CD4-positive, alpha-beta T cell treated with Interleukin-1 beta for 1 hour (primary cell): Measurements from ENCODE around the gene FOXO6.

Source experiments
- DNase-seq, 2 donors: peaks; one replicate each; pipeline ENCODE4 v3.0.0-alpha.2; 2020 to 2022

The FOXO6 gene

DNA sequence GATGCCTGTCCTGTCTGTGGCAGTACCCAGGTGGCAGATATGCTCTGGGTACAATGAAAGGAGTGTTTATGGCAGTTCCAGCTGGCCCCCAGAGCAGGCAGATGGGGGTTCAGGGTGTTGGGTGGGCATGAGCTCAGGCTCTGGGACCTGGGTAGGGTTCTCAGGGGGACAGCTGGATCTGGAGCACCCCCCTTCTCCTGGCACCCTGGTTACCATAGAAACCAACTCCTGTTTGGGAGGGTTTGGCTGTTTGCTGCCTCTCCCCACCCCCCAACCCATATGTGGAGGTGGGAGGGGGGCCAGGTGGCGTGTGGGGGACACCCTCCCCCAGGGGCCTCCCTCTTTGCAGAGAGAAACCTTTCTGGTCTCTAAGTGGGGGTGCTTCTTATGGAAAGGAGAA is 7.1 kb downstream of the FOXO6 start:
- DNase-seq: no peak

DNA sequence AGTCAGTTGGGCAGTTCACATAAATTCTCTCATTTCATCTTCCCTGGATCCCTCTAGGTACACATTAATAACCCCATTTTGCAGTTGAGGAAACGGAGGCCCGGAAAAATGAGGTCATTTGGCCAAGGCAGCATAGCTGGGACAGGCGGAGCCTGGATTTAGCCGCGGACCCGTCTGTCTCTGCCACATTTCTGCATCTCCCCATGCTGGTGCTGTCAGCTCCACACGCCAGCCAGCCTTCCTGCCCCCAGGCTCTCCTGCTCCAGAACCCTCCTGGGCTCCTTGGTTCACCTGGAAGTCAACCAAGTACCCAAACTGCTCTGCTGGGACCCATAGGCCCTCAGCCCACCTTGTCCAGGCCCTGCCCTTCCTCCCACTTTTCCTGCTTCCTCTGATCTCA is 7.6 kb downstream of the FOXO6 start:
- no peak for DNase-seq

DNA sequence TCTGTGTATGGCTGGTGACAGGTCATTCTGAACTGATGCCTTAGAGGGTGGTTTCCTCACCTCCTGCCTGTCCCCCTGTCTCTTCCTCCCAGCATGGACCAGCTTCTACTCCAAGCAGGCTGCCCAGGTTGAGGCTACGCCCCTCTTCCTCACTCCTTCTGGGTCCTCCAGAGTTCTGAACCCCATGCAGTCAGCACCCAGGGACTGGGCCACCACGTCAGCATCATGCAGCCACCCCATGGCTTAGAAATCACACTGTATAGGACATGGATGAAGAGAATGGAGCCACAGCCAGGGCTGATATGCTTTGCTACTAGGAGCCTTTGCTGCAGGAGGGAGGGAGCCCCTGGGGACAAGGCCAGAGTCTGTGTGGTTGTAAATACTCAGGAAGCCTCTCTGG is 8.3 kb downstream of the FOXO6 start:
- DNase-seq: no peak

DNA sequence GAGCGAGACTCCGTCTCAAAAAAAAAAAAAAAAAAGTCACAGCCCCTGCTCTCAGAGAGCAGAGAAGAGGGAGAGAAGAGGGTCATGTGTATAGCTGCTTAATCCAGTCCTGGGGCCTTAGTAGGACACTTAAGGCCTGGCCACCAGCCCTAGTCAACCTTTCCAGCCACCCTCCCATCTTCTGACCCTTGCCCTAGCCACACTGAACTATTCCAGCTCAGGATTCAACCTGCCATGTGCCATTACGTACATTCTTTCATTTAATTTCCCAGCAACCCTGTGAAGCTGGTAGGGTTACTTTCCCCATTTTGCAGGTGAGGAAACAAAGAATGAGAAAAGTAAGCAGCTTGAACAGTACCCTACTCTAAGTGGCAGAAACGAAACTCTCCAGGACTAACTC is 9.0 kb downstream of the FOXO6 start:
- DNase-seq: no peak

DNA sequence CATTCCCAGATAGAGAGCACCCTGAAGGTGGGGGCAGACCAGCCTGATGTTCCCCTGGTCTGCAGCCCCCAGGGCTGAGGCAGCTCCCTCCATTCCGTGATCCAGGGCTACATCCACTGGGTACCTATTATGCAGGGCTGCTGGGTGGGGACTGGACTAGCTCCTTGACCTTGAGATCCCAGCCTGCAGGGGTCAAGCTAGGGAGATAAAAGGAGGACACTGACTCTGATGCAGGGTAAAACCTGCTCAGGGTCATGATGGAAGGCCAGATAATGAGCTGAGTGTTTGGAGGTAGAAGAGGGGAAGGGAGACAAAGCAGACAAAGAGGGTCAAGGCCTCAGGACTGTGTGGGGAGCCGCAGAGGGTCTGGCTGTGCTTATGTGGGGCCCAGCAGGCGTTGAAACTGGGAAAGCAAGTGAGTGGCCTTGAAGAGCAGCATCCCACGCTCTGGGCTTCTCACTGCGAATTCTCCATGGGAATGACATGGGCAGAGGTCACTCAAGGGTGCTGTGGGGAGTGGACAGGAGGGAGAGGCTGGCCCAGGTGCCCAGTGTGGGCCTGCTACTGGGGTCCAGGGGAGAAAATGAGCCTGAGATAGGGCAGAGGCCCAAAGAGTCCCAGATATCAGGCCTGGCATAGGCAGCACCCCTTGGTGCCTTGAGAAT is 9.7 kb downstream of the FOXO6 start:
- no peak for DNase-seq

DNA sequence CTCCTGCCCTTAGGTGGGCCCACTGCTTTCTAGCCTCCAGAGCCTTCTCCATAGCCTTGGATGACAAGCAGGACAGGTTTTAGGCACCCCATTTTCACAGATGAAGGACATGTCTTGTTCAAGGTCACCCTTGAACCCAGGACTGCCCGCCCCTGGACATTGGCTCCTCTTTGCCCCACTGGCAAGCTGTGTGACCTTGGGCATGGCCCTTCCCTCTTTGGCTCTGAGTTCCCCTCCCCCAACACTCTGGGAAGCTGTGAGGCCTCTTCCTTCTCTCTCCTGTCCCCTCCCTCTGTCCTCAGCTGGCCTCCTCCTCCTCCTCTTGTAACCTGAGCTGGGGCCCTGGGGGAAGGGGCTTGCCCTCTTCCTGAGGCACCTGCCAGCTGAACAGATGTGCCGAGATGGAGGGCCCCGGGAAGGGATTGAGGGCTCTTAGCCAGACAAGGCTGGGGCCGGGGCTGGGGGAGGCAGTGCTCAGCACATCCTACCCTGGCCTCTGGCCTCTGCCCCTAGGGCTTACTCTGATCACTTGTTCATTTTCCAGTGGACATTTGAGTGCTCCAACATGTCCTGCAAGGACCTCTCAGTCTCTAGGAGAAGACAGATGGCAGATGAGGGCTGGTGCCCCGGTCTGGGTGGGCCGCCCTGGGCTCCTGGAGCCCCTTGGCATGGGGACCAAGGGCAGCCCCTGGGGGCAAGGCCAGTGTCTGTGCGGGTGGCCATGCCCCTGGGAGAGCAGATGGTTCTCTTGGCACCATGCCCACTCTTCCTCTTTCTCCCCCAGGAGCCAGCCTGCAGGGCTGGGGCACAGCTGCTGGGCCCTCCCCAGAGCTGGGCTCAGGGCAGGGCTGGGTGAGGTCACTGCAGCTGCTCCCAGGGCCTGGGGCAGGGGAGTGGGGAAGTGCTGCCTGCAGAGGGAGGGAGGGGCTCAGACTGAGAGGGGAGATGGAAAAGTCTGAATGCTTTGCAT is 10.7 kb downstream of the FOXO6 start:
- no peak for DNase-seq

DNA sequence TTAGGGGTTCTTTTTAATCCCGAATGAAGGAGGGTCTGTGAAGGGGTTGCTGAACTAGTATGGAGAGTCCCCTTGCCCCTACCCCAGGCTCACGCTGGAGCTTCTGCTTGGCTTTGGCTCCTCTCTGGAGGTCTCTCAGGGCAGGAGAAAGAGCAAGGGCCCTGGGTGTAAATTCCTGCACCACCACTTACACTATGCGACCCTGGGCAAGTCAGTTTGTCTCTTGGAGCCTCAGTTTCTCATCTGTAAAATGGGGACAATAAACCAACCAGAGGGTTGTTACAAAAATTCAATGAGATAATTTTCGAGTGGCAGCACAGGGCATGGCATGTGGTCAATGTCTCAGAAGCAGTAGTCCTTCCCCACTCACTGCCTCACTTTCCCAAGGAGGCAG is 11.4 kb downstream of the FOXO6 start:
- no peak for DNase-seq

DNA sequence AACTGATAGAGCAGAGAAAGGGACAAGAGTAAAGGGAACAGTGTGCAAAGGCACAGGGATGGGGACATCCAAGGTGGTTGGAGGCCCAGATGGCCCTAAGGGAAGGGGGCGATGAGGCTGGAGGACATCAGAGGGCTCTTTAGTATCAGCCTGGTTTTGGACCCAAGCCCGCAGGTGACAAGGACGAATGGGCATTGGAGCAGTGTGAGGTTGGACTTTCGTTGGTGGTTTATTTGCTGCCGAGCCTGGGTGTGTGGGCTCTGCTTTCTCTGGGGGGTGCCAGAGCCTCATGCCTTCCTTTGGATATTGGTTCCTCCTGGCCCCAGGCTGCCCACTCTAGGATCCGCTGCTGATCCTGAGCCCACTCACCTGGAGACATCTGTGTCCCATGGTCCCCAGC is 12.1 kb downstream of the FOXO6 start:
- DNase-seq: no peak

DNA sequence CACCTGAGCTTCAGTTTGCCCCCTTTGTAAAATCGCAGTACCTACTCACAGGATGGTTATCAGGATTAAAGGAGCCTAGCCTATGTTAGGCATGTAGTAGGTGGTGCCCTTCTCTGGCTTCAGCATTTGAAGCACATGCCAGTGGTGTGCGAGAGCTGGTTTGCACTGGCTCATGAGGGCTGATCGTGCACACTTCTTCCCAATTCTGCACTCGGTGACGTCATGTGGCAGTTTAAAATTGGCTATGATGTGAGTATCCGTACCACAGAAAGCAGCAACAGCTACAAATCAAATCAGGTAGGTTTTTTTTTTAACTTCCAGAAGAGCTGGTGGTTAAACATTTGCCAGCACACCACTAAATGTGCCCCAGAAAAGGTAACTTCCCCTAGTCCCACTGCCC is 13.5 kb downstream of the FOXO6 start:
- no peak for DNase-seq

DNA sequence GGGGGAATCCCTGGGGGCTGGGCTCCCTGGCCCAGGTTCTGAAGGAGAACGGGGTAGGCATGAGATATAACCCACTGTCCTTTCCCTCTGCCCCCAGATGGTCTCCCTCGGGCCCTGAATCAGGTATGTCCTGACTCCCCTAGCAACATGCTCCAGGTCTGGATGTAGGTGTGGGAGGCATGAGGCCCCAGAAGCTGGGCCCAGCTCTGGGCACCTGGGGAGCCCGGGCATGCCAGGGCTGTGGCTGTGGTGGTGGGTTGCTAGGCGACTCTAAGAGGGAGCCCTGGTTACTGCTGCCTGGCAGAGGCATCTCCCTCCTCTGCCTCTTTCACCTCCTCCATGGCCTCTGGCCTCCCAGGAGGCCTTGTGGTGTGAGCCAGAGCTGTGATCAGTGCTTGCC is 16.2 kb downstream of the FOXO6 start:
- DNase-seq: no peak

DNA sequence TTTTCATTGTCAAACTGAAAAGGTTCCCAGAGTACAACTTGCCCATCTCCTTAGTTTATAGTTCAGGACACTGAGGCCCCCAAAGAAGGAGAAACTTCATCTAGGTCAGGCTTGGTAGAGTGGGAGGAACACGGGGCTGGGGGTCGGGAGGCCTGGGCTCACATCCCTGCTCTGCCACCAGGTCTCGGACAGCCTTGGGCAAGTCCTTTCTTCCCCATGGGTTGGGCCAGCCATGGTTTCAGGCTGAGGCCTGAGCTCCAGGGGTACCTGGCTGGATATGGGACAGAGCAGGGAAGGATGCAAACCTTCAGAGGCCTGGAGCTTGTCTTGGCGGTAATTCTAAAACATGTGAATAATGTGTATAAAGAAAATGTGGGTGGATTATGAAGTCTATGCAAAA is 17.0 kb downstream of the FOXO6 start:
- DNase-seq: no peak

DNA sequence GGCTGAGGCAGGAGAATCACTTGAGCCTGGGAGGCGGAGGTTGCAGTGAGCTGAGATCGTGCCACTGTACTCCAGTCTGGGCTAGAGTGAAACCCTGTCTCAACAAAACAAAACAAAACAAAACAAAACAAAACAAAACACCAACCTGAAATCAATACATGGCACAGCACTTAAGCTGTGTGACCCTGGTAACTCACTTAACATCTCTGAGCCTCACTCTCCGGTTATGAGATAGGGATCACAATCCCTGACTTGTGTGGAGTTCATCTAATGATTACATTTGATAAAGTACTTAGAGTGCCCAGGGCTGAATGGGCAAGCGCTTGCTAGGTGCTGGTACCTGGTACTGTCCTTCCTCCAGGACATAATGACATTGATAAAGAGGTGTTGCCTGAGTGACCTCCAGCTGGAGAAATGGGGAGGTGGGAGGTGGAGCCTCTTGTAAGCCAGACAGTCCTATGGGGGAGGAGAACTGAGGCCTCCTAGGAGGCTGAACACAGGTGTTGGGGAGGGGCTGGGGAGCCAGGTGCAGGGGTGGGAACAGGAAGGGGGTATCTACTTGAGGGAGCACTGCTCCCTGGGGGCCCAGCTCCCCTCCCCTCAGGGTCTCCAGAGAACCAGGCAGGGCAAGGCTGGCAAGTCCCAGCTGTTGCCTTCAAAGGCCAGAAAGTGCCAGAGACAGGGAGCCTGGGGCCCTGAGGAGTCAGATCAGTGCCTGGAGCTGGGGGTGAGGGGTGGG is 17.9 kb downstream of the FOXO6 start:
- no peak for DNase-seq

DNA sequence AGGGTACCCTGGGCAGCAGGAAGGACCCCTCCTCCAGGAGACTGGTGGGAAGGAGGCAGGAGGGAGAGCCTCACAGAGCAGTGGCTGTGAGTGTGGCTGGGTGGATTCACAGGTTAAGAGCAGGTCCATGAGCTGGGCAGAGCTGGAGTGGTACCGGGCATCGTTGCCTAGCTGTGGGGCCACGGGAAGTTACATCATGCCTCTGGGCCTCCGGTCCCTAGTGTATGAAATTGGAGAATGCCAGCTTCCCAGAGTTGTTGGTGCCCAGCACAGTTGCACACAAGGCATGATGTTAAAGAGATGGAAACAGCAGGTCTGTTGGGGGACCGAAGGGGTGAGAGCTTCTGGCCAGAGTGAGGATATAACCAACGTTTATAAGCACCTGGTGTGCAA is 18.5 kb downstream of the FOXO6 start:
- no peak for DNase-seq

DNA sequence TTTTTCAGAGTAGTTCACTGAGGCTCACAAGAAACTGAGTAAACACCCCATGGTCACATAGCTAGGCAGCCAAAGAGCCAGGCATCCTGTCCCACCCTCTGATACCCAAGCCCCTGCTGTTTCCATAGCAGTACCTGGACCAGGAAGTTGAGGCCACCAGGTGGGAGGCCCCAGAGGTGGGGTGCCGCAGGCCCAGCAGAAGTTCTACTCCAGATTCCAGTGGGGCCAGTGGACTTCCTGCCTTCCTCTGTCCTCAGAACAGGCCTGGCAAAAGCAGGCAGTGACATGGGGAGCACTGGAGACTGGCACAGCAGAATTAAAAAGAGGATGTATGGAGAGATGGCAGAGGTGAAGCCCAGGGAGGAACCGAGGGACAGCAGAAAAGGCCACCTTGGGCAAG is 19.0 kb downstream of the FOXO6 start:
- DNase-seq: no peak

DNA sequence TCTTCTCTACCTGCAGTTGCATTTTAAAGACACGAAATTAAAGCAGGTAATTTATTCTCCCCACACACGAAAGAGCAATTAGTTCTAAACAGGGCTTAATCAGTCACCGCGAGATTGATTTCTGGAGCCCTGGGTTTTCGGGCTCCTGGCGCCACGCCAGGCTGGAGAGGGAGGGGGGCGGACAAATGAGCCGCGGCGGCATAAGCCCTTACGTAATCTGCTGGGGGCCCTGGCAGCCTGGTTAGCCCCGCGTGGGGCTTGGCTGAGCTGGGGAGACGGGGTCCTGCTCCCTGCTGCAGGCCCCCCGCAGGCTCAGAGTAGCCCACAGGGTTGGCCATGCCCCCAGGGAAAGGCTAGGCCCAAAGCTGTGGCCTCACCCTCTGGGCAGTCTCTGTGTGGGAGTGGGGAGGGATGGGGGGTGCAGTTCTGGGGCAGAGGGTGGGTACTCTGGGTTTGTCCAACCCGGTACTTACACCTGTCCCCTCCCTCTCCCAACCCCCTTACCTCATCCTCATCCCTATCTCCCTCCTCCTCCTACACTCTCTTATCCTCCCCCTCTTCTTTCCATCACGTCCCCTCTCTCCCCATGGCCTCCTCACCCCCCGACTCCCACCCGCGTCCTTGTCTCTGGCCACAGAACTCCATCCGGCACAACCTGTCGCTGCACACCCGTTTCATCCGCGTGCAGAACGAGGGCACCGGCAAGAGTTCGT is 19.9 kb downstream of the FOXO6 start:
- DNase-seq: peak in 1 of 2 donors; percentile 23

DNA sequence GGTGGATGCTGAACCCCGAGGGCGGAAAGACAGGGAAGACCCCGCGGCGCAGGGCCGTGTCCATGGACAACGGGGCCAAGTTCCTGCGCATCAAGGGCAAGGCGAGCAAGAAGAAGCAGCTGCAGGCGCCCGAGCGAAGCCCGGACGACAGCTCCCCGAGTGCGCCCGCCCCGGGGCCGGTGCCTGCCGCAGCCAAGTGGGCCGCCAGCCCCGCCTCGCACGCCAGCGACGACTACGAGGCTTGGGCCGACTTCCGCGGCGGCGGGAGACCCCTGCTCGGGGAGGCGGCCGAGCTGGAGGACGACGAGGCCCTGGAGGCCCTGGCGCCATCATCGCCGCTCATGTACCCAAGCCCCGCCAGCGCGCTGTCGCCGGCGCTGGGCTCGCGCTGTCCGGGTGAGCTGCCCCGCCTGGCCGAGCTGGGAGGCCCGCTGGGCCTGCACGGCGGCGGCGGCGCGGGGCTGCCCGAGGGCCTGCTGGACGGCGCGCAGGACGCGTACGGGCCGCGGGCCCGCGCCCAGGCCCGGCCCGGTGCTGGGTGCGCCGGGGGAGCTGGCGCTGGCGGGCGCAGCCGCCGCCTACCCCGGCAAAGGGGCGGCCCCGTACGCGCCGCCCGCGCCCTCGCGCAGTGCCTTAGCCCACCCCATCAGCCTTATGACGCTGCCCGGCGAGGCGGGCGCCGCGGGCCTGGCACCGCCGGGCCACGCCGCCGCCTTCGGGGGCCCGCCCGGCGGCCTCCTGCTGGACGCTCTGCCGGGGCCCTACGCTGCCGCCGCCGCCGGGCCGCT is 20.7 kb downstream of the FOXO6 start:
- DNase-seq: peak; percentile 34 to 39

DNA sequence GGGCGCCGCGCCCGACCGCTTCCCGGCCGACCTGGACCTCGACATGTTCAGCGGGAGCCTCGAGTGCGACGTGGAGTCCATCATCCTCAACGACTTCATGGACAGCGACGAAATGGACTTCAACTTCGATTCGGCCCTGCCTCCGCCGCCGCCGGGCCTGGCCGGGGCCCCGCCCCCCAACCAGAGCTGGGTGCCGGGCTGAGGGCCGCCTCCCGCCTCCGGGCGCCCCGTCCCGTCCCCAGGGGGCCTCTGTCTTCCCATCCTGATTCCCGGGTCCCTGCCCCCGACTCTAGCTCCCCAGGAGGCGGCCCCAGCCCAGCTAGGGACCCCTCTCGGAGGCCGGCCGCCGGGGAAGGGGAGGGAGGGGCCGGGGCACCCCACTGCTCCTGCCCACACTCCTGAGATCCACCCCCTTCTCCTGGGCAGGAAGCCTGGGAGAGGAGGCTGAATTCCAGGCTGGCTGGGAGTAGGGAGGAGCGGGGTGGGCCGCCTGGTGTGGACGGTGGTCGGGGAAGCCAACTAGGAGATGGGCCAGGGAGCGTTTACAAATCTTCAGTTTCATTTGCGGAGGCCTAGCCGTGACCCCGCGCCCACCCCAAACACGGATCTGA is 21.4 kb downstream of the FOXO6 start:
- DNase-seq: no peak

DNA sequence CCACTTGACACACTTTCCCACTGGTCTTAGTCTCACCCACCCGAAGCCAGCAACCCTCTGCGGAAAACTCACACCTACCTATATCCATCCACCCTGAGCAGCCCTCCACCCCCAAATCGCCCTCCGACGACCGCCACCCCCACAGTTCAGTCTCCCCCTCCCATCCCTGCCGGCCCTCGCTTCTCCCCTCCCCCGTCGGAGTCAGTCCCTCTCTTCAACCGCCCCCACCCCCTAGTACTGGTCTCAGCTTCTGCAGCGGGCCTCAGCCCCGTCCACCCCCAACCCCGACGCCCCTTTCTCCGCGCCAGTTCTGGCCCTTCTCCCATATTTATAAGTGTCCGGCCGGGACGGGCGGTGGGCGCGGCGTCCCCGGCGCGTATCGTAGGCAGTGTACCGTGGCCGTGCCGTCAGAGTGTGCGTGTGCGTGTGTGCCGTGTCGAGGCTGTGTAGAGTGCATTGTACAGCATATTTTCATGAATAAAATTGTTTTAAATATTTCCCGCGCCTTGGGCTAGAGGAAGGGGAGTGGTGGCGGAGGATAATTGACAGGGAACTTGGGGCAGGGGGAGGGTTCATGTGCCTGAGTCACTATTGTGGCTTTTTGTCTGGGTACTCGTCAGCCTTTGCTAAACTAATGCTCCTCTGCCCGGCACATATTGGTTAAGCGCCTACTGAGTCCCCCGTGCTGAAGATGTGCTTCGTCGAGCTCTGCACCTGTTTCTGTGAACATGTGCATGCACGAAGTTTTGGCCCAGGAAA is 22.0 kb downstream of the FOXO6 start:
- peak in 1 of 2 donors; percentile 39 for DNase-seq

DNA sequence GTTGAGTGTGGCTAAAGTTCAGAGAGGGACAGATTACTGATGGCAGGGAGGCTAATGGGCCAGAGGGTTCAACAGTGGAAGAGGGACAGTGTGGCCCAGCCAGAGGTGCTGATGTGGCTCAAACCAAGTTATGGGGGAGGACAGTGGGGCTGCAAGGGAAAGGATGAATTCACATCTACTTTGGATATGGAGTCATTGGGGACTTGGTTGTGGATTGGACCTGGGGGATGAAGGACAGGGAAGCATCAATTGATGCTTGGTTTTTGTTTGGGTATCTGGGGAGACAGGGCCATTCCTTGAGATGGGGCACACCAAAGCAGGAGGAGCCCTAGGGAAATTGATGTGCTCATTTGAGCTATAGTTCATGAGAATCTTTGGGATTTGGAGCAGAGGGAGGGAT is 23.3 kb downstream of the FOXO6 start:
- no peak for DNase-seq

DNA sequence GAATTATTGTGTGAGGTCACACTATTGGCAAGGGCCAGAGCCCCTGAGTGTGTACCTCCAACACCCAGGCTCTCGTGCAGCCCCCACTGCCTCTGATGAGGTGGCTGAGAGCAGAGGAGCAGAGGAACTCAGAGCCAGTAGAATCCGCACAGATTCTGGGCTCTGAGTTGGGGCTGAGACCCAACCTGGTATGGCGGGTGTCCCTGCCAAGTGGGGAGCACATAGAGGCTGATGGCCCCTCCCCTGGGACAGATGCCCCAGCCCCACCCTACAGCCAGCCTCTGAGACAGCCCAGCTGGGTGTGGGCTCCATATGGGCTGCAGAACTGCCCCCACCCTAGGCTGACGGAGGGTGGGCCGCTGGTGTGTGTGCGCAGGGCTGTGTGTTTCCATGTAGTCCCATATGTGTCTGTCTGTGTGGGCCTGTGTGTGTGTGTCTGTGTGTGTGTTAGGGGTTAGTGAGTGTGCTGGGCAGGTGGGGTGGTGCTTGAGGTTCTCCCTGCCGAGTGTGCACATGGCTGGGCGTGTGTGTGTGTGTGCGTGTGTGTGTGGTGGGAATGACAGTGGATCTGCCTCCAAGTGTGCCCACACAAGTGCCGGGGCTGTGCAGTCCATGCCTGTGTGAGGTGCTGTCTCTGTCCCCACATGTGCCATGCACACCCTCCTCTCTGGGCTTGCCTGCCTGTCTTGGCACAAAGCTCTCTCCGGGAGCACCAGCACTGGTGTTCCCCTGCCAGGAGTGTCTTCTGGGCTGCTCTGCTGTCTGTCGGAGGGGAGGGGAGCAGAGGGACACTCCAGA is 24.4 kb downstream of the FOXO6 start:
- DNase-seq: no peak
